NOMO-1 (cell line): Measurements from ENCODE around the gene ATG4A.

Experiments used
- DNase-seq, 2 experiments: peaks; one replicate each; lab custom pipeline; 2025; ENCODE audit not compliant: unreplicated experiment in 2 of 2; lab: John Stamatoyannopoulos, UW

The ATG4A gene

GRCh38 chrX:108167211-108167872, 75.8 kb downstream of the ATG4A start:
- DNase-seq, result no peak

- DNase-seq, result no peak
Measured at GRCh38 chrX:108168961-108169740, 77.6 kb downstream of the ATG4A start.

GRCh38 chrX:108169768-108170167, 78.2 kb downstream of the ATG4A start:
- DNase-seq, result no peak

- no peak for DNase-seq
Measured at GRCh38 chrX:108171671-108172070, 80.1 kb downstream of the ATG4A start.

- no peak for DNase-seq
Measured at GRCh38 chrX:108173874-108174273, 82.3 kb downstream of the ATG4A start.

GRCh38 chrX:108177351-108178142, 86.0 kb downstream of the ATG4A start:
- DNase-seq, result no peak

- DNase-seq, result no peak
Measured at GRCh38 chrX:108178143-108178498, 86.5 kb downstream of the ATG4A start.

- DNase-seq, result no peak
Measured at GRCh38 chrX:108186811-108187210, 95.2 kb downstream of the ATG4A start.

GRCh38 chrX:108198420-108198819, 106.8 kb downstream of the ATG4A start:
- no peak for DNase-seq

GRCh38 chrX:108199041-108199440, 107.5 kb downstream of the ATG4A start:
- no peak for DNase-seq

GRCh38 chrX:108199691-108200090, 108.1 kb downstream of the ATG4A start:
- peak; percentile 3 to 10 for DNase-seq

- DNase-seq, result no peak
Measured at GRCh38 chrX:108203540-108203939, 112.0 kb downstream of the ATG4A start.
